SKM-1 (cell line): ENCODE measurements around the gene HOXB9.

Source experiments
- DNase-seq: peaks from one replicate; lab custom pipeline; 2025; ENCODE audit not compliant: unreplicated experiment; lab: John Stamatoyannopoulos, UW

Gene HOXB9

DNA sequence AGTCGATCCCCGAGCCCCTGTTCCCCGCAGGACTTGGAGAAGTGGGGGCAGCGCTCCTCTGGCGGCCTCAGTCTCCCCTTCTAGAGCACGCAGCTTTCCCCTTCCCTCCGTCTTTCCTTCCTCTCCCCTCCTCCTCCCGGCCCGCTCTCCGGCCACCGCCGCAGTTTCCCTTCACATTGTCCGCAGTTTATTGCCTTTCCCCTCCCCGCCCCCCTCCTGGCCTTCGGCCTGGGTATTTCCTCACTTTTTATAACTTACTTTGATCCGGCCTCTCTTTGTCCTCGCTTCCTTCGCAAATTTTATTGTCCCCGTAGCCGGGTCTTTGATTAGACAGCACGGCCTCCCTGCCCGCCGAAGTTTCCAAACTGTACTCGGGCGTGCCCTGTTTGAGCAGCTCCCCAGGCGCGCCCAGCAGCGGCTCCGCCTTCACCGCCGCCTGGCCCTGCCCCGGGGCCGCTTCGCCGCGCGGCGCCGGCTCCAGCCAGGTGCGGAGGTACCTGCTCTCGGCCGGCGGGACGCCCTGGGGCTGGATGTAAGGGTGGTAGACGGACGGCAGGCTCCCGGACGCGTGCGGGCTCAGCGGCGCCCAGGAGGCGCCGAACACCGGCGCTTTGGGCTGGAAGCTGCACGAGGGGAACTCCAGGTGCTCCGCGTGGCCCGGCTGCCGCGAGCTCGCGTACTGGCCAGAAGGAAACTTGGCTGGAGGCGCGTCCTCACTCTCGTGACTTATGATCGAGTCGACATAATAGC, 488 bp downstream of the HOXB9 start:
- no peak for DNase-seq

DNA sequence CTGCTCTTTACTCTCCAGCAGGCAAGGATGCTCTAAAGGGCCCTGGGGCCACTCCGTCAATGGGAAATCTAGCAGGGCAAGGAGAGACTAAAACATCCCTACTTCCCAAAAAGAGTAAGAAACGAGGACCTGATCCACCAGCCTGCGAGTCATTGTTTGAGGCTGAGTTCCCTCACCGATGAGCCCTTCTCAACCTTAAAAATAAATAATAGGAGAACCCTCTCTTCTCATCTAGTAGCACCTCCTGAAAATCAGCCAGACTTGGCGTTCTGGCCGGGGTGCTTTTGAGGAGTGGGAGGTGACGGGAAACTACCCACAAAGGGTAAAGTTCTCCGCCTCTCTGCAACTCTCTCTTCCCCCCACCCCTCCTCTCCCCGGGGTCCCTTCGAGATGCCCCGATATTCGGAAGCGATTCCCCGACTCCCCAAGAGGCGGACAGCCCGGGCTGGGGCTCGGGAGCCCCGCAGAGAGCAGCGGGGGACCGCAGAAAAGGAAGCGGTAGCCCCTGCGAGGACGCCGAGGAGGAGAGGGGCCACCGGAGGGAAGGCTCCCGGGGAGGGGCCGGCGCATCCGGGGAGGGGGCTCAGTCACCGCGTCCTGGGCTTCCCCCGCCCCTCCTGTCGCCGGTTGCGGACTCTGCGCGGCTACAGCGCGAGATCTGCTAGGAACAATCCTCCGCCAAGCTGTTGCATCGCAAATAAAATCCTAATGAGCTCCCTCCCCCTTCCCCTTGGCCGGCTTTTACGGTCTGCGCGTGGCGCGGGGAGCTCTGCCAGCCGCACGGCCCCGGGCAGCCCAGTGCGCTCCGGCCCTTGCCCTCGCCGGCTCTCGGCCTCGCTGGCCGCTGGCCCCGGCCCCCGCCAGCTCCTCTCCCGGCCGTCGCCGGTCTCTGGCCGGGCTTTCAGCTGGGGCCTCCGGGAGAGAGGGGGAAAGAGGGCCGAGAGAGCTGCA, 1.3 kb downstream of the HOXB9 start:
- DNase-seq, result no peak

DNA sequence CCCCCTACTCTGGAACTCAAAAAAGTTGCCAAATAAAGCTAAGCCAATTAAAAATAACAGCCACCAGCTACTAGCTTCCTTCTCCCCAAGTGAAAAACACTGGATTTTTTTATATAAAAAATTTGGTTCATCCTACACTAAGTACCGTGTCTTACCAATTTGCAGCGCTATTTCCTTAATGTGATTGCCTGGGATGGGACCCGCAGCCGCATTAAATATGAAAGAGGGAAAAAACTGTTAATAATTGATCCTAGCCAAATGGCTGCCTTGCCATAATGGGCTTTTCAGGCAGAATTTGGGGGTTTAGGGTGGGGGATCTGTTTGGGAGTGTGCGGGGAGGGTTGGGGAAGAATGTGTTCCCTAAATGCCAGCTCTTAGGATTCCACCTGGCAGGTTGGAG, 2.0 kb downstream of the HOXB9 start:
- no peak for DNase-seq

DNA sequence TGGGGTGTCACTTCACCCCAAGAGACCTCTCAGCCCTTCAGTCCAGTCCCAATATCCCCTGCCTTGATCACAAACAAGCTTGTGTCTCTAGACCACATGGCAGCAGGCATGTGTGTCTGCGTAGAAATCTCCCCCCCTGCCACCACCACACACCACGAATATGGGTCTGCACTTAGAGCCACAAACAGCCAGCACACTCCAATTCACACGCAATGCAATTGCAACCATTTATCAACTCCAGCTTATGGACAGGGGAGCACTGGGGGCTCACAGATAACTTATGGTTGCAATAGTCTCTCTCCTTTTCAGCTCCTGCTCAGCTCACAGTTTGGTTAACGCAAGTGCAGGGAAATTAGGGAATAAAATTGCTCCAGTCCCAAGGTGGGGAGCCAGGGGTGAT, 2.6 kb downstream of the HOXB9 start:
- no peak for DNase-seq

DNA sequence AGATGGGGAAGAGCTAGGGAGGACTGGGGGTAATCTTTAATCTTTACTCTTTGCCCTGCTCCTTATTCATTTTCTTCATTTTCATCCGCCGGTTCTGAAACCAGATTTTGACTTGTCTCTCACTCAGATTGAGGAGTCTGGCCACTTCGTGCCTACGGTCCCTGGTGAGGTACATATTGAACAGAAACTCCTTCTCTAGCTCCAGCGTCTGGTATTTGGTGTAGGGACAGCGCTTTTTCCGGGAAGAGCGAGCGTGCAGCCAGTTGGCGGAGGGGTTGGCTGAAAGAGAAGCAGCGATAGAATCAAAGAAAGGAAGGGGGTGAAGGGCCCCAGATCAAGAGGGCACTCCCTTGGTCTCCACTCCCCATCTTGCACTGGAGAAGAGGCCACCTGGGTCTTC, 3.3 kb downstream of the HOXB9 start:
- DNase-seq, result no peak

DNA sequence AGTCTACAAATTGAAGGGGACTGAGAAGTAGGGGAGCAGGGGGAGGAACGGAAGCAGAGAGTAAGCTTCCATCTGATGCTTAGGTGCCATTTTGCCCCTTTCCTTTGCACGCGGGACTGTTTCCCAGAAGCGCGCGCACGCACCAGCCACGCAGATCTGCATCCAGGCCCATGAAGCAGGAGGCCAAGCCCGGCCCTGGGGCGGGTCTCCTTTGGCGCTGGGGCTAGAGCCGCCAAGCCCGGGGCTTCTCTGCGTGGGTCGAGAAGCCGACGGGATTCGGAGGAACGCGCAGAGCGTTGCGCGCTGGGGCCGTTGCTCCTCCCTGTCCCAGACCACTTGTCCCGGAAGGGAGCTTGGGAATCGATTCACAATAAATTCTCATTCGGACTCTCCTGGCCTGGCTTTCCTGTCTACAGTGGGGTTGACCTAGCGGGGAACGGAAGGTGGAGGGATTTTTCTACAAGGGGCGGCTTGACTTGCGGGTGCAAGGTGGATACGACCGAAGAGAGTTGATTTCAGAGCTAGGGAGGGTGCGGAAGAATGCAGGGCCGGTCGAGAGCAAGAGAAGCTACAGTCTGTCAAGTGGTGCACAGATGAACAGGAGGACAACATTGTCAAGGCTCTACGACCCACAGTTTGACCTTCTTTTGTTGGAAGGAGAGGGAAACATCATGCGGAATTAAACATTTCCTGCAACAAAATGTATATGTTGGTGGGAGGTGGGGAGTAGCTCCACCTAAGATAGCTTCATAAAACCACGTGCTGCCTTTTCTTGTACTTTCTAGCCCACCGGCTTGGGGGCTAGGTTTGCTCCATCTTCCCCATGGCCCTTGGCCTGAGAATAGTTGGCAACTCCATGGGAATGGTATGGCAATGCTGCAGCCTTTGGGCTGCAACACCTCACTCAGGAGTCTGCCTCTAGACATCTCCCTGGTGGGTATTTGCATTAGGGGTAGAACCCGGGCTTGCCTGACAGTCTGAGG, 4.5 kb downstream of the HOXB9 start:
- no peak for DNase-seq

DNA sequence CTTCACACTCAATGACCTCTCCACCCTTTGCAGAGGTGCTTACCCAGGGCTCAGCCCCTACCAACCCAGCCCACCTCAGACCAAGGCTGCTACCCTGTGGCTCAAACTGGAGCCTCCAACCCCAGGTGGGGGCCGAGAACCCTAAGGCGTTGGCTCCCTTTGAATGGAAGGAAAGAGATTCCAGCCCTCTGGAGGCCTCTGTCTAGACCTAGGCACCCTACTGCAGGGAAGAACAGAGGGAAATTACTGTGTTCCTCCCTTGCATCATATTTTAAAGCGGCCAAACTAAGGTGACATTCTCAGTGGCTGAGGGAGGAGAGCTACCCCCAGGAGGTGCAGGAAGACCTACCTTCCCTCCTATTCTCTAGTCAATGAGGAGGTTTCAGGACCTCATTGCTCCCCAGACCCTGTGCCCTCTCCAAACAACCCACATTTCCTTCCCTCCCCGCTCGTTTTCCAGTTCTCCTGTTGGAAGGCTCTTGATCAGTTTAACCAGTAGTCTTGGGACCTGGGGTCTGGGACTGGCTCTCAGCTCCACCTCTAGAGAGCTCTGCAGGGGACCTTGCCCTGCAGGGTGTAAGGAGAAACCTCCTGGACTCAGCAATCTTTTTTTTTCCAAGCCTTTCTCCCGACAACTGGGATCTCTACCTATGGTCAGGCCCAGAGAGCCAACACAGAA, 5.6 kb downstream of the HOXB9 start:
- DNase-seq, result no peak

DNA sequence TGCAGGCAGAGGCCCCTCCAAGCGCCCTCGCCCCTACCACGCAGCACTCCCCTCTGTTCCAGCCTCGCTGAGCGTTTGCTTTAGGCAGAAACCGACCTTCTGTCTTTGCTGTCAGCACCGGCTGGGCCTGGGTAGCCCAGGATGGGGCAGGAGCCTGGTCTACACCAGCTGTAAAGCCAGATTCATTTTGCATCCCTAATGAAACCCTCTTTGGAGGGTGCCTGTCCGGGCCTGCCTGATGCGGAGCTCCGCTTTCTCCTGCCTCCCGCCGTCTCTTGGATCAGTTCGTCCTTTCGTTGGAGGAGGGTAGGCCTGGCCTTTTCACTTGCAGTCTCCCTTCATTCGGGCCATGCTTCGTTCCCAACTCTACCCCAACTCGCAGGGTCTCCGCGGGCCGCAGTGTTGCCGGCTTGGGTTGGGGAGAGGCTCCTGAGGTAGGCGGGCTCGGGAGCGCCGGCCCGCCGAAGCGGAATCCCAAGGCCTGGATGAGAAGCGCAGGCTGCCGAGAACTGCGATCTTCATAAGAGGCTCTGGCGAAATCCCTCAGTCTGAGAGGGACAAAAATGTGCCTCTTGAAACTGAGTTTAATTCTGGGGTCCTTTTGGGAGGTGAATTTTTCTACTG, 6.2 kb downstream of the HOXB9 start:
- DNase-seq, result no peak

DNA sequence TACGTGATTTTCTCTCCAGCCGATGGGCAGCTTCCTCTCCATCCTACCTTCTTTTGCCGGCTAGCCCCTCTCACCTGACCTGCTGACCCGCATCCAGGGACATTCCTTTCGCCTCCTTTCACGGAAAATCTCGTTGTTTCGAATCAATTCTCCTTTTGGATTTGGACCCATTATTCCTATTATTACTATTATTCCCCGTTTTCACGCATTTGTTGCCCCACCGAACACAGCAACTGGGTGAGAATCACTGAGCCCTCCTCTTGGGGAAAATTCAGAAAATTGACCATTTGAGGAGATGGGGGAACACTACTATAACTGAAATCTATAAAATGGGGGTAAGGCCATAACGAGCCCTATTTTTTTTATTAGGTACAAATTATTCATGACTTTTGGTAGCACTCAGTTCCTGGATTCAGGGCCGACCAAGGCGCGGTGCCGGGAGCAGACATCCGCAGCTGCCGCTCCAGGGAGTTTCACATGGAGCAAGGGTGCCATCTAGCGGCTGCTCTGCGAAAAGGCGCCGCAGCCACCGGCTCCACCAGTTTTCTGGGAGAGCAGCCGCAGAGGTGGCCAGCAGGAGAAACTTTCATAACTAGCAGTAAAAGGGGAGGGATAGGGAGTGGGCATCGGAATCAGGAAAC, 7.8 kb downstream of the HOXB9 start:
- peak; percentile 63 for DNase-seq

DNA sequence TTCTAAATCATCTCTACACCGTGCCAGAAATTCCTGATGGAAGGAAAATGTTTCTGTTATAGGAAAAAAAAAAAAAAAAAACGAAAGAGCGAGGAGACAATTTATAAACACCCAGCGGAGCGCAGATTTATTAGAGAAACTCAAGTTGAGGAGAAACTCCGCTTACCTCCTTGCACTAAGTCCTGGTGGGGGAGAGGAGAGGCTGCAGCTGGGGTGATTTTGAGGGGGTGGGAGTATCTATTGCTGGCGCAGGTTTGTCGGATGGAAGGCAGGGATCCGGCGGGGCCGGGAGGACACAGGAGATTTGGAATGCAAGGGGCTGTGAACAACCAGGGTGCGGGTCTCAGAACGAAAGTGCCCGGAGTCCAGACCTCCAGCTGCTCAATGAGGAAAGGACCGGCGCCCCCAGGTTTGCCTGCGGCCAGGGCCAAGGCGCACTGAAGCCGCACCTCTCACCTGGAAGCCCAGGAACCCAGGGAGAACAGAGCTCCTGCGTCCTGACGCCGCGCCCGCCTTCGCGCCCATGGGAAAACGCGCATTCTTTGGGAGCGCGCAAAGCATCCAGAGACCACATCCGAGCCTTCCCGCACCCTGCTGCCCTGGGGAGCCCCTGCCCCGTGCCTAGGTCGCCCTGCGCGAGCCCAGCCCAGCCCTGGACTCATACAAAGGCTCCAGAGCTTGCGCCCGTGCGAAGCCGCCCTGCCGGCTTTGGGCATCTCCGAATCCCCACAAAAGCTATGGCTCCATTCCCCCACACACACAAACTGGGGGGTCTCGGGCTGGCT, 8.5 kb downstream of the HOXB9 start:
- no peak for DNase-seq

DNA sequence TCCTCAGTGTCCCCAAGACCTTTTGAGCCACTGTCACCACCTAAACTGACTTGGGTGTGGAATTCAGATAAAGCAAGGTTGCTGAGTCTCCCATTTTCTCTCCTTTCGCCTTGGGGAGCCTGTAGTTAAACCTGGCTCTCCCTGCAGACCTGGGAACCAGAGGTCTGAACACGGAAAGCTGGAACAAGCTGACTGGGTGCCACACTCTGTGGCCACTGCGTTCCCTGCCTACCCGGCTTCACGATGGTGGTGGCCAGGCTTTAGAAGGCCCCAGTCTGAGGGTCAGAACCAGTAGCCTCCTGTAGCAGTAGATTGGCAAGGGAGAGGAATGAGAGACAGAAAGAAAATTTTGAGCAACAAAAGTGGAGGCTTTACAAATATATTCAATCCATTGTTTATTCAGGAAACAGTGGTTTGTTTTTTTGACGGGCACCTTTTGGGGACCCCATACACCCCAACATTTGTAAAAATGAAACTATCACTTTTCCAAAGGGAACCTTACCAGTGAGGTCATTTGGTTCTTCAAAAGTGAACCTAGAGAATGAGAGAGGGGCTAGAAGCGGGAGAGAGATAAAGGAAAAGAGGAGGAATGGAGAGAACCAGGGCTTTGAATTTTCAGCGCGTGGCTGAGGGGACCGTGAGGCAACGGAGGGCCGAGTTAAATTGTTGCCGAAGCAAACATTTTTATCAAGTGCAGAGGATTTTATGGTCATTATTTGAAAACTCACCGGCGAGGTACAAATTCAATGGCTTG, 9.3 kb downstream of the HOXB9 start:
- no peak for DNase-seq

DNA sequence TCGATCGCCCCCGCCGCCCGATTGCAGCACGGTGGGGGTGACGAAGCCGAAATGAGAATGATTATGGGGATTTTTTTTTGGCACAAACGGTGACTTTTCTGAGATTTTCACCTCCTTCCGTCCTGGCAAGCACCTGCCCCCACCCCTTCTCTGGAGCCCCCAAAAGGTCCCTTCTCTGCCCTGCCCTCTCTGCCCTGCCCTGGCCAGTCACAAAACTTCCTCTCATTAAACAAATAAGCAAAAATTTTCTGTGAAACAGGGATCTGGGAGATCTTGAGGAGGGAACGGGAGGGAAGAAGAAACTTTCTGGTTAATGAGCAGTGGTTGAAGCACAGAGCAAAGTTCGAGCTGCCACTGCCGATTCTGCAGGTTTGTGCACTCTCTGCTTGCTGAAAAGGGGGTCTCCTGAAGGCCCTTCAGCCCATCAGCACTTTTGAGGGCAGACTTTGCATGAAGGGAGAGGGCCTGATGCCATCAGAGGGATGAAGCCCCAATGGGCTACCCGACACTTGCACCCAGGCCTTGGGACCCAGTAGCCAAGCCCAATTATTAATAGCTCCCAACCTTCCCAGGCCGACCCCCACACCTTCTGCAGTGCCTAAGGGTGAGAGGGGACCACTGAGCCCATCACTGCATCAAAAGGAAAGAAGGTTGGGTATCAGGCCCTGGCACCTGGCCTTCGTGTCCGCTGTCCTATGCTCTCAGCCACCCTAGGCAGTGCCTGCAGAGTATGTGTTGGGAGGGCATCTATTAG, 10.0 kb downstream of the HOXB9 start:
- DNase-seq, result no peak

DNA sequence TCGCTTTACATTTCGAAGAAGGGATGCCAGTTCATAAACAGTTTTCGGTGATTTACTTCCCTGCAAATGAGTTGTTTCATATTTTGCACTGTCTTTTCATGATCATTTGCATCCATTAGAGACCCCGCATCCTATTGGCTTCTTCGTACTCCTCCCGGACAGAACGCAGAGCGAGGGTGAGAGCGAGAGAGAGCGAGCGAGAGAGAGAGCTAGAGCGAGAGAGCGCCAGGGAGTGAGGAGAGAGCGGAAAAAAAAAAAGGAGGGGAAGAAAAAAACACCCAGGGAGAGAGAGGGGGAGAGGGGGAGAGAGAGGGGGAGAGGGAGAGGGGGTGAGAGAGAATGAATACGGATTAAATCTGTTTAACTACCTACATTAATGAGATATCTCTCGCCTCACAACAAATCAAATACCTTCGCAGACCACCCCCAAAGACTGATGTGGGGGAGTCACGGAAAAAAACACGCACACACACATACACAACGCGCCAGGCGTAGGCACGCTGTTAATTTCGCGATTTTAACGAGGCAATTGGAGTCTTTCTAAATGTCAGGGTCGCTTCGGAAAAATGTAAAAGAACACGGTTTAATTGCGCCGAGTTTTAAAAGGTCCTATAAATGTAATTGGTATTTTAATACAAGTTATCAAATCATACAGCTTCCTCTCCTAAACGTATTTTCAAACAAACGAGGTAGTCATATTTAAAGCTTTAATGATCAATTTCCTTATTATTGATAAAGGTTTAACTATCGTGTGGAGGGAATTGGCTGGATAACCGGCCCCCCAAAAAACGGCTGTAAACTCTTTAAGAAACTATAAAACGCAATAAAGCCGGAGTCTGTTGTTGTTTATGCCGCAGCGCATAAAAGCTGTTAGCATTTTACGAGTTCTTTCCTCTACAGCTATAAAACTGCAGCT, 10.9 kb downstream of the HOXB9 start, which contains the start of gene HOXB8:
TSS of gene HOXB8 (minus strand) at position 246 of the 916 bp plus-strand sequence. CDS start 588 bp downstream, outside the sequence.
- no peak for DNase-seq

DNA sequence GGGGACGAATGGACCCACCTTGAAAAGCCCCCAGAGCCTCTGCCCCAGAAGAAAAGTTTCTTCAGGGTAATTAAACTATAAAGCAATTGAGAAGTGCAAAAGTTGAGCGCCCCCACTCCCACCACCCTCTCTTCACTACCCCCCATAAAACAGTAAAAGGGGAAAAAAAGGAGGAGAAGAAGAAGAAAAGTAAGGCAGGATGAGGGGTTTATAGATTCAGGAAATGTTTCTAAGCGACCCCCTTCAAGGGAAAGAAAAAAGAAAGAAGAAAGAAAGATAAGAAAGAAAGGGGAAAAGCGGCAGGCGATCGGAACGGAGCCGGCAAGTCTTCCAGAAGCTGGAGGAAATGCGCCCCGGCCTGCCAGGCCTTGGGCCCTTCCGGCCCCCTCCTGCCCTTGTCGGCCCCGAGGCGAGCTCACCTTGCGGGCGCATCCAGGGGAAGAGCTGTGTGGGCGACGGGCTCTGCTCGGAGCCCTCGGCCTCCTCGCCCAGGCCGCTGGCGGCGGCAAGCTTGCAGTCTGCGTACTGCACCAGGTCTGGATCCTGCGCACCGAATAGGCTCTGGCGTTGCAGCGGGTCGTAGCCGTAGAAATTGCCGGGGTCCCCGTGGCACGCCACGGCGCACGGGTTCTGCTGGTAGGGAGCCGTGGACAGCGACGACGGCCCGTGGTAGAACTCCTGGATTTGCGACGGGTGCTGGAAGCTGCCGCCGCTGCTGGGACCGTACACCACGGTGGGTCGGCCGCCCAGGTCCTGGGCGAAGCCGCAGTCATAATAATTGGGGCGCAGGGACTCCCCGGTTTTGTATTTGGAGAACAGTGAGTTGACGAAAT, 12.1 kb downstream of the HOXB9 start:
- DNase-seq, result no peak
